H9 (cell line): ENCODE measurements around the gene SLC17A7. TPM values are rescaled to one million over a fixed set of nuclear protein-coding genes. Genes with fewer than 3 reads are reported as not detected.
A peak's percentile ranks its signal among the peaks of the same experiment; 100 is the strongest.

Source experiments
- DNase-seq: peaks from one replicate; pipeline ENCODE4 v3.0.0-alpha.2; 2017
- H2AFZ ChIP-seq: one replicate; pipeline ENCODE4 v1.6.1; 2013; ENCODE audit warnings: mild to moderate bottlenecking, low read length, control low read depth, moderate library complexity
- H2AK5ac ChIP-seq: 2 replicates; pipeline ENCODE4 v1.6.1; 2013; ENCODE audit warnings: low read length, control low read depth, mixed read lengths; ENCODE audit not compliant: insufficient read length
- H2BK120ac ChIP-seq: one replicate; pipeline ENCODE4 v1.6.1; 2013; ENCODE audit warnings: low read depth, mild to moderate bottlenecking, low read length, control low read depth, inconsistent platforms; ENCODE audit not compliant: poor library complexity, severe bottlenecking
- H2BK12ac ChIP-seq: 2 replicates; pipeline ENCODE4 v1.6.1; 2013; ENCODE audit warnings: low read length, control low read depth, mixed read lengths, low read depth; ENCODE audit not compliant: insufficient read length
- H2BK15ac ChIP-seq: 2 replicates; pipeline ENCODE4 v1.6.1; 2013; ENCODE audit warnings: low read depth, low read length, control low read depth
- H2BK20ac ChIP-seq: one replicate; pipeline ENCODE4 v1.6.1; 2013; ENCODE audit warnings: low read depth, mild to moderate bottlenecking, low read length, control low read depth, inconsistent platforms; ENCODE audit not compliant: poor library complexity, severe bottlenecking
- H2BK5ac ChIP-seq: 2 replicates; pipeline ENCODE4 v1.6.1; 2013; ENCODE audit warnings: low read length, control low read depth, mixed read lengths; ENCODE audit not compliant: insufficient read length
- H3K14ac ChIP-seq: 2 replicates; pipeline ENCODE4 v1.6.1; 2013; ENCODE audit warnings: low read length, control low read depth; ENCODE audit not compliant: insufficient read depth
- H3K18ac ChIP-seq: 2 replicates; pipeline ENCODE4 v1.6.1; 2013; ENCODE audit warnings: low read depth, mild to moderate bottlenecking, mixed read lengths, low read length, control low read depth; ENCODE audit not compliant: insufficient read length
- H3K23ac ChIP-seq: 2 replicates; pipeline ENCODE4 v1.6.1; 2013; ENCODE audit warnings: low read length, control low read depth, mixed read lengths, low read depth; ENCODE audit not compliant: insufficient read length
- H3K23me2 ChIP-seq: 2 replicates; pipeline ENCODE4 v1.6.1; 2013; ENCODE audit warnings: low read depth, mild to moderate bottlenecking, mixed read lengths, low read length, control low read depth; ENCODE audit not compliant: insufficient read length, poor library complexity, severe bottlenecking
- H3K27ac ChIP-seq: 2 replicates; pipeline ENCODE4 v1.5.1; 2013; ENCODE audit warnings: low read length, control low read depth, mixed read lengths, low read depth; ENCODE audit not compliant: insufficient read length
- H3K27me3 ChIP-seq: 2 replicates; pipeline ENCODE4 v1.6.1; 2013; ENCODE audit warnings: low read length, control low read depth, inconsistent platforms; ENCODE audit not compliant: insufficient read depth
- H3K4ac ChIP-seq: 2 replicates; pipeline ENCODE4 v1.6.1; 2013; ENCODE audit warnings: low read depth, mild to moderate bottlenecking, control low read depth, inconsistent platforms, low read length, moderate library complexity
- H3K4me1 ChIP-seq: 2 replicates; pipeline ENCODE4 v1.6.1; 2013; ENCODE audit warnings: low read length, control low read depth, inconsistent platforms; ENCODE audit not compliant: insufficient read depth
- H3K4me2 ChIP-seq: 2 replicates; pipeline ENCODE4 v1.6.1; 2013; ENCODE audit warnings: low read length, control low read depth, mixed read lengths; ENCODE audit not compliant: insufficient read length, insufficient read depth
- H3K56ac ChIP-seq: 2 replicates; pipeline ENCODE4 v1.6.1; 2013; ENCODE audit warnings: low read depth, mild to moderate bottlenecking, mixed read lengths, low read length, control low read depth; ENCODE audit not compliant: insufficient read length
- H3K79me1 ChIP-seq: 2 replicates; pipeline ENCODE4 v1.6.1; 2013; ENCODE audit warnings: low read depth, mild to moderate bottlenecking, moderate library complexity, low read length, control low read depth, inconsistent platforms; ENCODE audit not compliant: insufficient read depth, poor library complexity, severe bottlenecking
- H3K79me2 ChIP-seq: 2 replicates; pipeline ENCODE4 v1.6.1; 2013; ENCODE audit warnings: low read length, control low read depth, inconsistent platforms; ENCODE audit not compliant: insufficient read depth
- H3K9ac ChIP-seq: 2 replicates; pipeline ENCODE4 v1.6.1; 2013; ENCODE audit warnings: low read length, control low read depth, mixed read lengths; ENCODE audit not compliant: insufficient read length; ENCODE audit errors: extremely low read depth
- H3K9me3 ChIP-seq: one replicate; pipeline ENCODE4 v1.6.1; 2013; ENCODE audit warnings: low read depth, low read length, inconsistent platforms; ENCODE audit not compliant: control insufficient read depth
- H3T11ph ChIP-seq: one replicate; pipeline ENCODE4 v1.6.1; 2013; ENCODE audit warnings: mild to moderate bottlenecking, low read length, control low read depth, inconsistent platforms
- H4K20me1 ChIP-seq: one replicate; pipeline ENCODE4 v1.6.1; 2013; ENCODE audit not compliant: control insufficient read depth, insufficient read length, insufficient read depth
- H4K5ac ChIP-seq: 2 replicates; pipeline ENCODE4 v1.6.1; 2013; ENCODE audit warnings: low read depth, mild to moderate bottlenecking, mixed read lengths, low read length, control low read depth; ENCODE audit not compliant: insufficient read length
- H4K8ac ChIP-seq: replicated peaks from 2 replicates; pipeline ENCODE4 v1.6.1; 2013; ENCODE audit warnings: low read length, control low read depth, mixed read lengths, low read depth; ENCODE audit not compliant: insufficient read length
- H4K91ac ChIP-seq: 2 replicates; pipeline ENCODE4 v1.6.1; 2013; ENCODE audit warnings: low read depth, mild to moderate bottlenecking, moderate library complexity, mixed read lengths, low read length, control low read depth; ENCODE audit not compliant: insufficient read length
- H3K27ac Mint-ChIP-seq, 3 experiments: 2 replicates in 2 of 3; 3 replicates in 1 of 3; pipeline ENCODE4 v1.8.0; 2020 to 2021; ENCODE audit warnings: mixed read lengths in 3 of 3, mild to moderate bottlenecking in 1 of 3, moderate library complexity in 1 of 3
- H3K27me3 Mint-ChIP-seq: 2 replicates; pipeline ENCODE4 v1.8.0; 2021; ENCODE audit warnings: low read depth, mild to moderate bottlenecking, moderate library complexity, mixed read lengths
- H3K36me3 Mint-ChIP-seq, 3 experiments: 2 replicates in 2 of 3; 3 replicates in 1 of 3; pipeline ENCODE4 v1.8.0; 2020 to 2021; ENCODE audit warnings: low read depth in 3 of 3, mixed read lengths in 3 of 3; ENCODE audit not compliant: insufficient read depth in 1 of 3
- H3K4me1 Mint-ChIP-seq, 2 experiments: 2 replicates each; pipeline ENCODE4 v1.8.0; 2020; ENCODE audit warnings: mixed read lengths in 2 of 2
- H3K4me3 Mint-ChIP-seq, 2 experiments: 2 replicates in 1 of 2; 3 replicates in 1 of 2; pipeline ENCODE4 v1.8.0; 2020 to 2021; ENCODE audit warnings: mild to moderate bottlenecking in 2 of 2, mixed read lengths in 2 of 2, moderate library complexity in 1 of 2
- H3K9me3 Mint-ChIP-seq, 2 experiments: 2 replicates in 1 of 2; 3 replicates in 1 of 2; pipeline ENCODE4 v1.8.0; 2020; ENCODE audit warnings: mild to moderate bottlenecking in 2 of 2, mixed read lengths in 2 of 2, moderate library complexity in 1 of 2
- WGBS: extraction: QIAGEN DNeasy Blood & Tissue Kit; methylation state at CpG from one replicate; pipeline ENCODE4 v1.1.7; 2013; ENCODE audit warnings: missing lambda C conversion rate, low lambda C conversion rate, mixed read lengths; ENCODE audit not compliant: insufficient read length; ENCODE audit errors: extremely low coverage; 5-methylcytosine and 5-hydroxymethylcytosine counted together
- total RNA-seq: library from RNA; stranded (reverse); gene quantifications from 2 replicates; pipeline ENCODE4 v1.2.1, GENCODE V29; 2021
- TF ChIP-seq, protein P1 (sequence below): fragments of 200-600 bp; sonication (generic); conservative IDR thresholded peaks from 3 replicates; pipeline ENCODE4 v1.8.0; 2021; ENCODE audit warnings: antibody characterized with exemption, mild to moderate bottlenecking

Gene SLC17A7
- total RNA-seq, 1 experiment from 2014 or later, result 1.3 TPM

DNA sequence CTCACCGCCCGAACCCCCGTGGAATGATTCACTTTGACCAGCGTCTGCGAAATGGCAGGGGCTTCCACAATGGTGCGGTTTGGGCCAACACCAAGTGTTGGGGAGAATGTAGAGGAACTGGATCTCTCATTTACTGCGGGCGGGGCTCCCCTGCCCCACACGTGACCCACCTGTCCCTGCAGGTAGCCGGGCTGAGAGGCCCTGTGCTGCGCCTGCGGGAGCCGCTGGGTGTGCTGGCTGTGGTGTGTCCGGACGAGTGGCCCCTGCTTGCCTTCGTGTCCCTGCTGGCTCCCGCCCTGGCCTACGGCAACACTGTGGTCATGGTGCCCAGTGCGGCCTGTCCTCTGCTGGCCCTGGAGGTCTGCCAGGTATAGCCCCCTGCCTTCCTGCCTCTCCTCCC, 26.9 kb upstream of the SLC17A7 start:
- H3K4me1 Mint-ChIP-seq, result peaks cover 6 to 10% of the 10 kb centered on the region in 2 experiments

More for the DNA sequence above, 26.9 kb upstream of the SLC17A7 start:
- no peak overlapping the region for H3K14ac ChIP-seq
- H3K4me2 ChIP-seq, result no peak overlapping the region
- no peak overlapping the region for H3T11ph ChIP-seq
- no peak overlapping the region for H2BK20ac ChIP-seq
- H4K5ac ChIP-seq, result no peak overlapping the region
- no peak overlapping the region for H3K27ac ChIP-seq
- H3K9me3 ChIP-seq, result no peaks in the 10 kb centered on the region
- no peak overlapping the region for H4K91ac ChIP-seq
- H2AFZ ChIP-seq, result no peak overlapping the region
- Mint-ChIP-seq H3K36me3 (peaks cover 10 to 27% (median 27%) of the 10 kb centered on the region in 3 experiments; a peak in 6 of 7 replicates), H3K27ac (no peak overlapping the region; a peak in 1 of 7 replicates), H3K4me3 (no peak overlapping the region), H3K9me3 (no peaks in the 10 kb centered on the region), H3K27me3 (no peaks in the 10 kb centered on the region)
- no peaks in the 10 kb centered on the region for H4K20me1 ChIP-seq
- no peaks in the 10 kb centered on the region for H3K23me2 ChIP-seq
- H2BK5ac ChIP-seq, result no peak overlapping the region
- H3K79me1 ChIP-seq, result no peaks in the 10 kb centered on the region
- H3K27me3 ChIP-seq, result no peaks in the 10 kb centered on the region
- no peak overlapping the region for H2BK15ac ChIP-seq
- no CpG with 5 or more reads among the region's 19 CpGs for WGBS
- H3K79me2 ChIP-seq, result no peaks in the 10 kb centered on the region
- TF ChIP-seq, protein P1, sequence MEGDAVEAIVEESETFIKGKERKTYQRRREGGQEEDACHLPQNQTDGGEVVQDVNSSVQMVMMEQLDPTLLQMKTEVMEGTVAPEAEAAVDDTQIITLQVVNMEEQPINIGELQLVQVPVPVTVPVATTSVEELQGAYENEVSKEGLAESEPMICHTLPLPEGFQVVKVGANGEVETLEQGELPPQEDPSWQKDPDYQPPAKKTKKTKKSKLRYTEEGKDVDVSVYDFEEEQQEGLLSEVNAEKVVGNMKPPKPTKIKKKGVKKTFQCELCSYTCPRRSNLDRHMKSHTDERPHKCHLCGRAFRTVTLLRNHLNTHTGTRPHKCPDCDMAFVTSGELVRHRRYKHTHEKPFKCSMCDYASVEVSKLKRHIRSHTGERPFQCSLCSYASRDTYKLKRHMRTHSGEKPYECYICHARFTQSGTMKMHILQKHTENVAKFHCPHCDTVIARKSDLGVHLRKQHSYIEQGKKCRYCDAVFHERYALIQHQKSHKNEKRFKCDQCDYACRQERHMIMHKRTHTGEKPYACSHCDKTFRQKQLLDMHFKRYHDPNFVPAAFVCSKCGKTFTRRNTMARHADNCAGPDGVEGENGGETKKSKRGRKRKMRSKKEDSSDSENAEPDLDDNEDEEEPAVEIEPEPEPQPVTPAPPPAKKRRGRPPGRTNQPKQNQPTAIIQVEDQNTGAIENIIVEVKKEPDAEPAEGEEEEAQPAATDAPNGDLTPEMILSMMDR, result no peak
- no peak overlapping the region for H4K8ac ChIP-seq
- no peak overlapping the region for H2BK12ac ChIP-seq
- H3K9ac ChIP-seq, result no peak overlapping the region
- DNase-seq, result peak; percentile 58
- no peak overlapping the region for H2AK5ac ChIP-seq
- no peaks in the 10 kb centered on the region for H3K4me1 ChIP-seq
- H3K18ac ChIP-seq, result no peak overlapping the region
- no peak overlapping the region for H3K23ac ChIP-seq
- no peak overlapping the region for H2BK120ac ChIP-seq
- H3K4ac ChIP-seq, result no peak overlapping the region
- no peak overlapping the region for H3K56ac ChIP-seq
